ENCODE results near the gene LCN6. TPM values are rescaled to one million over a fixed set of nuclear protein-coding genes. Genes with fewer than 3 reads are reported as not detected.

The LCN6 gene
- total RNA-seq, 1 donor from 2014 or later, result 17.9 TPM

GRCh38 chr9:136776947-136777346, 28.6 kb upstream of the LCN6 start:
- intact Hi-C loops (cut with DNase I), result no loop called here
- Histone ChIP-seq H3K36me3 (no peaks in the 10 kb centered on the region), H3K9me3 (no peaks in the 10 kb centered on the region), H3K4me1 (no peaks in the 10 kb centered on the region), H3K27me3 (no peaks in the 10 kb centered on the region), H3K4me3 (no peak overlapping the region), H3K27ac (no peak overlapping the region)
- TF ChIP-seq CTCF (IDR thresholded peaks at IDR 0.05), result no peak
- TF ChIP-seq POLR2AphosphoS5 (IDR thresholded peaks at IDR 0.05; ENCODE audit: insufficient read depth in 1 of 2, low read depth in 1 of 2), result no peak
- TF ChIP-seq POLR2A (IDR thresholded peaks at IDR 0.05), result no peak
- no peak for DNase-seq (ENCODE audit: extremely low spot score in 2 of 2)

- Histone ChIP-seq H3K36me3 (no peaks in the 10 kb centered on the region), H3K4me3 (no peak overlapping the region), H3K9me3 (no peaks in the 10 kb centered on the region), H3K27me3 (no peaks in the 10 kb centered on the region), H3K27ac (no peak overlapping the region), H3K4me1 (no peaks in the 10 kb centered on the region)
- TF ChIP-seq CTCF (IDR thresholded peaks at IDR 0.05), result no peak
- no peak for TF ChIP-seq POLR2AphosphoS5 (IDR thresholded peaks at IDR 0.05; ENCODE audit: insufficient read depth in 1 of 2, low read depth in 1 of 2)
- TF ChIP-seq POLR2A (IDR thresholded peaks at IDR 0.05), result no peak
- no peak for DNase-seq (ENCODE audit: extremely low spot score in 2 of 2)
- intact Hi-C loops (cut with DNase I), result no loop called here
Measured at GRCh38 chr9:136775191-136775590, 26.9 kb upstream of the LCN6 start.

GRCh38 chr9:136774416-136775045, 26.2 kb upstream of the LCN6 start:
- no peak for DNase-seq (ENCODE audit: extremely low spot score in 2 of 2)
- Histone ChIP-seq H3K27ac (no peak overlapping the region), H3K9me3 (no peaks in the 10 kb centered on the region), H3K4me3 (no peak overlapping the region), H3K36me3 (no peaks in the 10 kb centered on the region), H3K4me1 (no peaks in the 10 kb centered on the region), H3K27me3 (no peaks in the 10 kb centered on the region)
- TF ChIP-seq POLR2AphosphoS5 (IDR thresholded peaks at IDR 0.05; ENCODE audit: insufficient read depth in 1 of 2, low read depth in 1 of 2), result no peak
- TF ChIP-seq CTCF (IDR thresholded peaks at IDR 0.05), result no peak
- TF ChIP-seq POLR2A (IDR thresholded peaks at IDR 0.05), result no peak
- intact Hi-C loops (cut with DNase I), result no loop called here

GRCh38 chr9:136773386-136774044, 25.2 kb upstream of the LCN6 start:
- no peak for DNase-seq (ENCODE audit: extremely low spot score in 2 of 2)
- intact Hi-C loops (cut with DNase I), result no loop called here
- H3K27ac ChIP-seq, result no peak overlapping the region
- no peaks in the 10 kb centered on the region for H3K9me3 ChIP-seq
- no peaks in the 10 kb centered on the region for H3K36me3 ChIP-seq
- no peaks in the 10 kb centered on the region for H3K27me3 ChIP-seq
- H3K4me3 ChIP-seq, result no peak overlapping the region
- TF ChIP-seq CTCF (IDR thresholded peaks at IDR 0.05) (no peak), POLR2AphosphoS5 (IDR thresholded peaks at IDR 0.05; ENCODE audit: insufficient read depth in 1 of 2, low read depth in 1 of 2) (no peak), POLR2A (IDR thresholded peaks at IDR 0.05) (no peak)
- H3K4me1 ChIP-seq, result no peaks in the 10 kb centered on the region

- H3K27me3 ChIP-seq, result no peaks in the 10 kb centered on the region
- intact Hi-C loops (cut with DNase I), result no loop called here
- DNase-seq (ENCODE audit: extremely low spot score in 2 of 2), result no peak
- H3K36me3 ChIP-seq, result no peaks in the 10 kb centered on the region
- H3K4me3 ChIP-seq, result no peak overlapping the region
- H3K4me1 ChIP-seq, result no peaks in the 10 kb centered on the region
- TF ChIP-seq POLR2A (IDR thresholded peaks at IDR 0.05), result no peak
- no peak for TF ChIP-seq POLR2AphosphoS5 (IDR thresholded peaks at IDR 0.05; ENCODE audit: insufficient read depth in 1 of 2, low read depth in 1 of 2)
- no peak for TF ChIP-seq CTCF (IDR thresholded peaks at IDR 0.05)
- no peaks in the 10 kb centered on the region for H3K9me3 ChIP-seq
- no peak overlapping the region for H3K27ac ChIP-seq
Measured at GRCh38 chr9:136771907-136772415, 23.6 kb upstream of the LCN6 start.
